Immature natural killer cell (primary cell): ENCODE measurements around the gene PRSS50. TPM values are rescaled to one million over a fixed set of nuclear protein-coding genes. Genes with fewer than 3 reads are reported as not detected.
A peak's percentile ranks its signal among the peaks of the same experiment; 100 is the strongest.
"Not testable (repeated sequence)": the region's sequence is repeated elsewhere in the genome, so short reads cannot be mapped to it uniquely, and the experiment has no call there.

Experiments
- DNase-seq, 3 donors: peaks; one replicate each; pipeline ENCODE4 v3.0.0; 2022; ENCODE audit warnings: mixed read lengths in 1 of 3
- H3K27ac Mint-ChIP-seq, 6 donors: one replicate each; pipeline ENCODE4 v1.8.0; 2020; ENCODE audit warnings: mixed read lengths in 6 of 6, mild to moderate bottlenecking in 5 of 6, inconsistent platforms in 4 of 6, moderate library complexity in 3 of 6
- H3K27me3 Mint-ChIP-seq, 3 donors: one replicate each; pipeline ENCODE4 v1.8.0; 2020 to 2021; ENCODE audit warnings: low read depth in 3 of 3, mild to moderate bottlenecking in 3 of 3, mixed read lengths in 3 of 3, moderate library complexity in 3 of 3, inconsistent platforms in 1 of 3
- H3K36me3 Mint-ChIP-seq, 3 donors: one replicate each; pipeline ENCODE4 v1.8.0; 2020; ENCODE audit warnings: mixed read lengths in 3 of 3, inconsistent platforms in 2 of 3, mild to moderate bottlenecking in 2 of 3
- H3K4me1 Mint-ChIP-seq, 2 donors: one replicate each; pipeline ENCODE4 v1.8.0; 2020; ENCODE audit warnings: inconsistent platforms in 2 of 2, mild to moderate bottlenecking in 2 of 2, mixed read lengths in 2 of 2, moderate library complexity in 1 of 2
- H3K4me3 Mint-ChIP-seq, 5 donors: one replicate each; pipeline ENCODE4 v1.8.0; 2020; ENCODE audit warnings: mild to moderate bottlenecking in 5 of 5, mixed read lengths in 5 of 5, inconsistent platforms in 3 of 5, moderate library complexity in 3 of 5
- H3K9me3 Mint-ChIP-seq, 6 donors: one replicate each; pipeline ENCODE4 v1.8.0; 2020; ENCODE audit warnings: mild to moderate bottlenecking in 6 of 6, mixed read lengths in 6 of 6, inconsistent platforms in 4 of 6, moderate library complexity in 3 of 6
- polyA plus RNA-seq, 3 donors: library from polyadenylated mRNA; unstranded; fragments of 300-500 nt; fragmentation: Illumina TruSeq; gene quantifications; one replicate each; pipeline ENCODE4 v1.2.3, GENCODE V29; 2021

The PRSS50 gene
- polyA plus RNA-seq, 3 donors from 2014 or later, result not detected

DNA sequence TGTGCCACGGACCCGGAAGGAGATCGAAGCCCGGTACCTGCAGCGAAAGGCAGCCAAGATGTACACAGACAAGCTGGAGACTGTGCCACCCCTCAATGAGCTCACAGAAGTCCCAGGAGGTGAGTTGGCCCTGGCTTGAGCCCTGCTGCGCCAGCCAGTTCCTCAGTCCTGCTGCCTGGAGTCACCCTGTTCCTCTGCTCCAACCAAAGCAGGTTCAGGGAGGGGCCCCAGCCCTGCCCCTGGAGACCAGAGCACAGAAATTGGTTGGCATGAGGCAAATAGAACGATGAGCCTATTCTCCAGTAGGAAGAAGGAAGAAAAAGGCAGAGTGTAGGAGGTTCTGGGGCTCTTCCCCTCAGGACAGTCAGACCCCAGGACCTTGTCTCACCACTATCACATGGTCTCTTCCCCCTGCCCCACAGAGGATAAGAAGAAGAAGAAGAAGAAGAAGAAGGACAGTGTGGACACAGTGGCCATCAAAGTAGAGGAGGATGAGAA, 8.5 kb downstream of the PRSS50 start:
- Mint-ChIP-seq H3K9me3 (no peaks in the 10 kb centered on the region), H3K36me3 (no peaks in the 10 kb centered on the region), H3K27me3 (peaks cover 0 to 3% (median 0%) of the 10 kb centered on the region in 3 donors), H3K4me3 (no peak overlapping the region), H3K27ac (peak overlapping the region in 1 of 6 donors; percentile 25), H3K4me1 (no peaks in the 10 kb centered on the region)
- no peak for DNase-seq

DNA sequence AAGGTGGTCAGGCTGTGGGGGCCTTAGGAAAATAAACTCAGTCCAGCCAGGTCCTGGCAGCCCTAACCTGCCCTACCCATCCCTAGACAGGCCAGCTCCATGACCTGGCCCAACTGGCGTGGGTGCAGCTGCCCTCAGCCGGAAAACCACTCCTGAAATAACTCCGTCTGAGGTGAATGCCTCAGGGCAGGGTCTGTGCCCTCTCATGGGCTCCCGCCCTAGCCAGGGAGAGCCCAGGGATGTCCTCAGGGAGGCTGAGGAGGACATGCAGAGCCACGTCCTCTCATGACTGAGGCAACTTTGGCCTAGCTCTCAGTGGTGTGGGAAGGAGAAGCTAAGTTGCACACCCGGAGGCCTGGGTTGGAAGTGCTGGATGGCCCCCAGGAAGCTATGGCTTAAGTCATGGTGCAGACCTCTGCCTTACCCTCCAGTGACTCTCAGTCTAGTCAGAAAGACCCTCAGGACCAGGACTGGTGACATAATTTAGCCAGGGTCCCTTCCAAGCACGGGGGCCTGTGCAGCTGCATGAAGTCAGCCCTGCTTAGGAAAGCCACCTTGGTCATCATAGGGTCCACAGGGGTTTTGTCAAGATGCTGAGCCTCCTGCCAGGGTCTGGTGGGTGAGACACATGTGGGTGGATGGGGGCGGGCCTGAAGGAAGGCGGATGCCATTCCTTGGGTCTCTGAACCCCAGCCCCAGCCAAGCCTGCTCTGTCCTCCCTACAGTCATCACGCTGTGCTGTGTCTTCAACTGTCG, 9.1 kb downstream of the PRSS50 start:
- H3K4me3 Mint-ChIP-seq, result no peak overlapping the region
- H3K4me1 Mint-ChIP-seq, result no peaks in the 10 kb centered on the region
- H3K27ac Mint-ChIP-seq, result peak overlapping the region in 1 of 6 donors; percentile 25
- peaks cover 0 to 3% (median 0%) of the 10 kb centered on the region in 3 donors for H3K27me3 Mint-ChIP-seq
- no peaks in the 10 kb centered on the region for H3K9me3 Mint-ChIP-seq
- H3K36me3 Mint-ChIP-seq, result no peaks in the 10 kb centered on the region
- DNase-seq, result no peak

DNA sequence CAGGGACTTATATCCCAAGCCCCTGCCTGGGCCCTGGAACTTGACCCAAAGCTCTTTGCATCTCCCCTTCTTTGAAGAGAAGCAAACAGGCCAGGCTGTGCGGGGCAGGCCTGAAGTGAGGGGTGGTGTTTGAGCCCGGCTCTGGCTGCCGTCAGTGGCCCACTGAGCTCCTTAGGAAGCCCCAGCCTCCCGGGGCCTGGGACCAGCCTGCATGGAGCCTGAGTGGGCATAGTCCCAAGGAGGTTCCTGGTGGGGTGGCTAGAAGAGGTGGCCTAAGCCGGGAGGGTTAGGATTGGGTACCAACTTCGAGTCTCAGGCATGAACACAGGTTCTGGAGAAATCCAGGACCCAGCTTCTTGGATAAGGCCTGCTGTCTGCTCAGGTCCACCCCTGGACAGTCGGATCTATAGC, 10.1 kb downstream of the PRSS50 start:
- H3K9me3 Mint-ChIP-seq, result no peaks in the 10 kb centered on the region
- no peak for DNase-seq
- no peak overlapping the region for H3K4me3 Mint-ChIP-seq
- H3K36me3 Mint-ChIP-seq, result no peaks in the 10 kb centered on the region
- no peaks in the 10 kb centered on the region for H3K4me1 Mint-ChIP-seq
- peaks cover 0 to 3% (median 0%) of the 10 kb centered on the region in 3 donors for H3K27me3 Mint-ChIP-seq
- no peak overlapping the region for H3K27ac Mint-ChIP-seq

GRCh38 chr3:46706771-46707582, 10.7 kb downstream of the PRSS50 start:
- DNase-seq, result no peak
- Mint-ChIP-seq H3K4me1 (no peaks in the 10 kb centered on the region), H3K36me3 (no peaks in the 10 kb centered on the region), H3K9me3 (no peaks in the 10 kb centered on the region), H3K27ac (no peak overlapping the region), H3K4me3 (no peak overlapping the region), H3K27me3 (peaks cover 1 to 5% (median 2%) of the 10 kb centered on the region in 3 donors)

- peaks cover 1 to 5% (median 3%) of the 10 kb centered on the region in 3 donors for H3K27me3 Mint-ChIP-seq
- no peaks in the 10 kb centered on the region for H3K9me3 Mint-ChIP-seq
- DNase-seq, result no peak
- peaks cover 0 to 4% of the 10 kb centered on the region in 2 donors for H3K4me1 Mint-ChIP-seq
- no peak overlapping the region for H3K27ac Mint-ChIP-seq
- H3K36me3 Mint-ChIP-seq, result no peaks in the 10 kb centered on the region
- H3K4me3 Mint-ChIP-seq, result no peak overlapping the region
Observed at GRCh38 chr3:46705751-46706552, 11.7 kb downstream of the PRSS50 start.

DNA sequence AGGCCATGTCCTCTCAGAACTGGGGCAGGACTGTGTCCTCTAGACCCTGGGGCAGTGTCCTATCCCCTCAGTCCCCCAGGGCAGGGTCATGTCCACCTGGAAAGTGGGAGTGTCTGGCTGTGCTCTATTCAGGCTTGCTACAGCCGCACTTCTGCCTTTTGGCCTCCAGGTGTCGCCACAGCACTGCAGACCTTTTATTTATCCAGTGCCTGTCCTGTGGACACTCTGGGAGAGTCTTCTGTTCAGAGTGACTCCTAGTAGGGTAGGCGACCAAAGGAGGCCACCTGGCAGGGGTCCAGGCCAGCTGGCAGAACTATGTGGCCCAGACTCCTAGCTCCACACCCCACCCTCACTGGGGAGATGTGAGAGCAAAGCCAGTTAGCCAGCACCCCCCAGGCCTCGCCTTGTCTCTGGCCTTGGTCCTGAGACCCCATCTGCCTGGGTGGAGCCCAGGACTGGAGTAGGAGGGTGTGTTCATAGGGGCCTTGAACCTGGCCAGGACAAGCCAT, 12.6 kb downstream of the PRSS50 start:
- H3K9me3 Mint-ChIP-seq, result no peaks in the 10 kb centered on the region
- H3K36me3 Mint-ChIP-seq, result no peaks in the 10 kb centered on the region
- peak; percentile 61 to 65 (median 63) for DNase-seq
- H3K27ac Mint-ChIP-seq, result no peak overlapping the region
- H3K27me3 Mint-ChIP-seq, result peaks cover 1 to 5% (median 3%) of the 10 kb centered on the region in 3 donors
- no peak overlapping the region for H3K4me3 Mint-ChIP-seq
- peaks cover 0 to 4% of the 10 kb centered on the region in 2 donors for H3K4me1 Mint-ChIP-seq

DNA sequence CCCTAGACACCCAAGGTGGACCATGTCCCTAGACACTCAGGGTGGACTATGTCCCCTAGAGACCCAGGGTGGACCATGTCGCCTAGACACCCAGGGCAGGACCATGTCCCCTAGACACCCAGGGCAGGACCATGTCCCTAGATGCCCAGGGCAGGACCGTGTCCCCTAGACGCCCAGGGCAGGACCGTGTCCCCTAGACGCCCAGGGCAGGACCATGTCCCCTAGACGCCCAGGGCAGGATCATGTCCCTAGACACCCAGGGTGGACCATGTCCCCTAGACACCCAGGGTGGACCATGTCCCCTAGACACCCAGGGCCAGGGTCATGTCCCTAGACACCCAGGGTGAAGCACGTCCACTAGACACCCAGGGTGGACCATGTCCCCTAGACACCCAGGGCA, 13.3 kb downstream of the PRSS50 start:
- H3K27ac Mint-ChIP-seq, H3K9me3 Mint-ChIP-seq, H3K36me3 Mint-ChIP-seq, H3K4me3 Mint-ChIP-seq, DNase-seq, H3K27me3 Mint-ChIP-seq, H3K4me1 Mint-ChIP-seq: not testable (repeated sequence)

DNA sequence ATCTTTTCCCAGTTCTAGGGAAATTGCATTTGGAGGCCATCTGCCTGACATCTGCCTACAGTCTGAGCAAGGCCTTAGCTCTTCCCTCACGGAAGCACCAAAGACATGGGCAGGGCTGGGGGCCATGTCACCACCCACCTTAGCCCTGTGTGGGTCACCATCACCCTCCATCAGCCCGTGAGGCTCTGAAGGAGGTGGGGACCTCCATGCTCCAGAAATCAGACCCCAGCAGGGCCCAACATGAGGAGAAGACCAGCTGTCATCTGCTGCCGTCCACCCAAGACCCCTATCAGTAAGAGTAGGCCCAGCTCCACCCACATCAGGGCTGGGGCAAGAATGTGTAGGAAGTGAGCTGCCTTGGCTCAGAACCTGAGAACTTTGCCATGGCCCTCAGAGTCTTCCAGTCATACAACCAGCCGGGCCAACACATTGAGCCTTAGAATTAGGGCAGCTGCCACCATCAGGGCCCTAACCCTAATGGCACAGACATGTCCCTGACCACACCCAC, 14.6 kb downstream of the PRSS50 start:
- no peak for DNase-seq
- Mint-ChIP-seq H3K9me3 (no peaks in the 10 kb centered on the region), H3K27ac (no peak overlapping the region), H3K36me3 (no peaks in the 10 kb centered on the region), H3K4me1 (peaks cover 0 to 4% of the 10 kb centered on the region in 2 donors), H3K27me3 (peaks cover 2 to 5% (median 4%) of the 10 kb centered on the region in 3 donors), H3K4me3 (no peak overlapping the region)

DNA sequence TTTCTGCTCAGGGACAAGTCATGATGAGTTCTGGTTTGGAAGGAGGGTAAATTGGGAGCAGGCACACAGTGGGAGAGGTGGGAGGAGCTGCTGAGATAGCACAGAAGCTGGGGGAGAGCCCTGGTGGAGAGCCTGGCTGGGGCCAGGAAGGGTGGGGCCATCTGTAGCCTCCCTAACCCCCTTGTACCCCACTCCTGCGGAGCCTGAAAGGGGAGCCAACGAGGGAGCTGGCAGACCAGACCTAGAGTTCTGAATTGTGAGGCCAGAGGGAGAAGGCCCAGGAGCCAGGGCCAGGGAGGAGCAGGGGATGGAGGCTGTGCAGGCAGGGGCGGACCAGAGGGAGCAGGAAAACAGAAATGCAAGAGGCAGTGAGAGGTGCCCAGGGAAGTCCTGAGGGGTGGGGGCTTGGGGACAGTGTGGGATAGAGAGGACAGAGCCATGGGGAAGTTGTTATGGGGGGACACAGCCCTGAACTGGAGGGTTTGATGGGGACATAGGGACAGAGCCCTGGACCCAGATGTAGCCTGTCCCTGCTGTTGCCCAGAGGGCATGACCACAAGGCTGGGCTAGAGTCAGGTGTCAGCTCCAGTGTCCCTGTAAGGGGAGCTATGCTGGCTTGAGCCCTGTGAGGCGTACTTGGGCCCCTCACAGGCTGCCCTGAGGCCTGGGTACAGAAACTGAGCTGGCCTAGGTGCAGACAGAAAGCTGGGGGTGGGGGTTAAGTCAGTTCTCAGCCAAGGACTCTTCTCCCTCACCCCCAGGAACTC, 15.2 kb downstream of the PRSS50 start:
- no peak for DNase-seq
- H3K4me3 Mint-ChIP-seq, result no peak overlapping the region
- peaks cover 2 to 5% (median 5%) of the 10 kb centered on the region in 3 donors for H3K27me3 Mint-ChIP-seq
- H3K9me3 Mint-ChIP-seq, result no peaks in the 10 kb centered on the region
- H3K4me1 Mint-ChIP-seq, result peaks cover 0 to 4% of the 10 kb centered on the region in 2 donors
- H3K36me3 Mint-ChIP-seq, result no peaks in the 10 kb centered on the region
- H3K27ac Mint-ChIP-seq, result no peak overlapping the region

DNA sequence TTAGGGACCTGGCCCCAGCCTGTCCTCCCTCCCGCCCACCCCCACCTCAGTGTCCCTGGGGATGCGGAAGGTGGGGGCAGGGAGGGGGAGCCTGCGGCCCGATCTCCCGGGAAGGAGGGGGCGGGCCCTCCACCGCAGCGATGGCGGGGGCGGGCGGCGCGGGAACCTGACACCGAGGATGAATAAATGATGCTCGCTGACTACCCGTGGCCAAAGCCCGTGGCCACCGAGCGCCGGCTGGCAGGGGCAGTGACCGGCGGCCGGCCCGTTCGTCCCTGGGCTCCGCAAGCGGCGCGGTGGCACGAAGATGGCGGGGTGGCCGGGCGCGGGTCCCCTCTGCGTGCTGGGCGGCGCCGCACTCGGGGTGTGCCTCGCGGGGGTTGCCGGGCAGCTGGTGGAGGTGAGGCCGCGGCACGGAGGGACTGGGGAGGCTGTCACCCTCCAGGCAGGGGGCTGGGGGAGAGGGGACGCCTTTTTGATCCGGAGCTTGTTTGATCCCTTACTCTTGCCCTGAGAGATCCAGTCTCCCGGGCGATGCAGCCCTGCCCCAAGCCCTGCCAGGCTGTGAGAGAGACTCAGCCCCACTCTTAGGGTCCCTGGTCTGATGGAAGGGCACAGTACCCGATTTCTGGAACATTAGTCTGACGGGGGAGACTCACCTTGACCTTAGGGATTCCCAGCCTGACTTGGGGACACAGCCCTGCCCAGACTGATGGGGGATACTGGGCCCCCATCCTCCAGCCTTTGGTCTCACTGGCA, 16.3 kb downstream of the PRSS50 start, which contains the start of gene TMIE:
TMIE (plus strand) TSS at position 212 of the 759 bp plus-strand sequence; CDS start at position 308, 96 bp downstream.
- Mint-ChIP-seq H3K4me3 (peak within 1 kb of the TSS in 1 of 5 donors; percentile 33), H3K9me3 (no peaks in the 10 kb centered on the region), H3K36me3 (no peaks in the 10 kb centered on the region), H3K27ac (no peak within 1 kb of the TSS), H3K27me3 (peaks cover 2 to 5% (median 5%) of the 10 kb centered on the region in 3 donors), H3K4me1 (peaks cover 0 to 4% of the 10 kb centered on the region in 2 donors)
- no peak for DNase-seq

GRCh38 chr3:46700772-46701171, 16.9 kb downstream of the PRSS50 start:
- Mint-ChIP-seq H3K36me3 (no peaks in the 10 kb centered on the region), H3K27ac (no peak overlapping the region), H3K4me3 (peak overlapping the region in 1 of 5 donors; percentile 33), H3K27me3 (peaks cover 2 to 5% (median 5%) of the 10 kb centered on the region in 3 donors), H3K9me3 (no peaks in the 10 kb centered on the region), H3K4me1 (peaks cover 4 to 8% of the 10 kb centered on the region in 2 donors)
- no peak for DNase-seq
